HG03521 (cell line): Measurements from ENCODE around the gene STIMATE.

Source experiments
- ATAC-seq: cut with Tn5 transposase; IDR thresholded peaks from one replicate; pipeline ENCODE4 v1.9.1; 2021; ENCODE audit warnings: mild to moderate bottlenecking, moderate library complexity; ENCODE audit not compliant: unreplicated experiment

Gene STIMATE

GRCh38 chr3:52871761-52872160, 25.6 kb downstream of the STIMATE start:
- ATAC-seq: no peak

GRCh38 chr3:52870471-52870870, 26.9 kb downstream of the STIMATE start:
- no peak for ATAC-seq

- ATAC-seq: no peak
Measured at GRCh38 chr3:52866427-52866826, 30.9 kb downstream of the STIMATE start.

GRCh38 chr3:52865994-52866393, 31.4 kb downstream of the STIMATE start:
- ATAC-seq: no peak

- ATAC-seq: no peak
Measured at GRCh38 chr3:52860424-52860768, 37.0 kb downstream of the STIMATE start.

GRCh38 chr3:52859686-52860423, 37.5 kb downstream of the STIMATE start:
- no peak for ATAC-seq

GRCh38 chr3:52857864-52858263, 39.5 kb downstream of the STIMATE start:
- ATAC-seq: no peak

- ATAC-seq: no peak
Measured at GRCh38 chr3:52857133-52857532, 40.2 kb downstream of the STIMATE start.

- ATAC-seq: no peak
Measured at GRCh38 chr3:52856666-52857065, 40.7 kb downstream of the STIMATE start.

- no peak for ATAC-seq
Measured at GRCh38 chr3:52854013-52854412, 43.3 kb downstream of the STIMATE start.

- ATAC-seq: no peak
Measured at GRCh38 chr3:52852419-52852818, 44.9 kb downstream of the STIMATE start.

GRCh38 chr3:52851348-52851747, 46.0 kb downstream of the STIMATE start:
- ATAC-seq: no peak

- no peak for ATAC-seq
Measured at GRCh38 chr3:52849656-52850055, 47.7 kb downstream of the STIMATE start.

- ATAC-seq: no peak
Measured at GRCh38 chr3:52848617-52849016, 48.7 kb downstream of the STIMATE start.

GRCh38 chr3:52847726-52848125, 49.6 kb downstream of the STIMATE start:
- no peak for ATAC-seq

GRCh38 chr3:52847241-52847640, 50.1 kb downstream of the STIMATE start:
- ATAC-seq: no peak

- ATAC-seq: no peak
Measured at GRCh38 chr3:52846432-52846965, 50.8 kb downstream of the STIMATE start.

GRCh38 chr3:52845691-52846431, 51.5 kb downstream of the STIMATE start:
- ATAC-seq: no peak

GRCh38 chr3:52845157-52845556, 52.2 kb downstream of the STIMATE start:
- no peak for ATAC-seq

- no peak for ATAC-seq
Measured at GRCh38 chr3:52844290-52844975, 52.9 kb downstream of the STIMATE start.

- ATAC-seq: no peak
Measured at GRCh38 chr3:52843881-52844280, 53.5 kb downstream of the STIMATE start.
